Prostate gland (tissue), 2 donors: ENCODE measurements around the gene ATP5F1D.
"Not testable (repeated sequence)": the region's sequence is repeated elsewhere in the genome, so short reads cannot be mapped to it uniquely, and the experiment has no call there.

ENCODE experiments used
- CTCF ChIP-seq, 4 experiments: fragments of 200-600 bp in 2 of 4; fragments of 450-650 bp in 2 of 4; sonication (generic) in 2 of 4; IDR thresholded peaks; 1 replicate in 3 of 4; 2 replicates in 1 of 4; pipeline ENCODE4 v1.5.1; 2016 to 2019; ENCODE audit warnings: antibody characterized with exemption in 4 of 4, mild to moderate bottlenecking in 2 of 4, moderate library complexity in 2 of 4
- POLR2A ChIP-seq: fragments of 450-650 bp; IDR thresholded peaks from one replicate; pipeline ENCODE4 v1.6.1; 2016; ENCODE audit warnings: antibody characterized with exemption, mild to moderate bottlenecking
- POLR2AphosphoS5 ChIP-seq: sonication (generic); formaldehyde crosslinking; IDR thresholded peaks from one replicate; pipeline ENCODE4 v1.6.1; 2017; ENCODE audit warnings: antibody characterized with exemption

GRCh38 chr19:1246265-1247087 is 4.9 kb downstream of the ATP5F1D start:
- TF ChIP-seq CTCF (IDR thresholded peaks at IDR 0.05); POLR2A; POLR2AphosphoS5: not testable (repeated sequence)
